Esophagus mucosa (tissue), 1 donor: ENCODE results near the gene SEMA6C. TPM values are rescaled to one million over a fixed set of nuclear protein-coding genes. Genes with fewer than 3 reads are reported as not detected.
A peak's percentile ranks its signal among the peaks of the same experiment; 100 is the strongest.

ENCODE experiments used
- ATAC-seq: fragments of 200-7000 bp; cut with Tn5 transposase; one replicate; pipeline ENCODE4 v1.9.1; 2020
- total RNA-seq: library from RNA; stranded (reverse); gene quantifications from one replicate; pipeline ENCODE4 v1.2.4, GENCODE V29; 2023
- donor health status: DM: yes; HTN: yes; CAD: no.

Gene SEMA6C
- total RNA-seq, 1 donor from 2014 or later: 0.88 TPM

GRCh38 chr1:151124763-151125403 lies 21.5 kb downstream of the SEMA6C start:
- no peak for ATAC-seq

- ATAC-seq: no peak
These were observed 32.6 kb downstream of the SEMA6C start for GRCh38 chr1:151113877-151114276.

- ATAC-seq: no peak
These were observed 38.1 kb downstream of the SEMA6C start for GRCh38 chr1:151108331-151108730.

GRCh38 chr1:151106894-151107293 lies 39.5 kb downstream of the SEMA6C start:
- ATAC-seq: peak; percentile 26

GRCh38 chr1:151104630-151105029 lies 41.8 kb downstream of the SEMA6C start:
- no peak for ATAC-seq

GRCh38 chr1:151098126-151098525 lies 48.3 kb downstream of the SEMA6C start:
- no peak for ATAC-seq

GRCh38 chr1:151097426-151097825 lies 49.0 kb downstream of the SEMA6C start:
- ATAC-seq: peak; percentile 10

GRCh38 chr1:151085953-151086559 lies 60.4 kb downstream of the SEMA6C start:
- ATAC-seq: peak; percentile 42

Other genes with a start within 250 kb of the SEMA6C start
- gene SETDB1, start 220.3 kb downstream of the SEMA6C start, total RNA-seq: 24.3 TPM
- gene CERS2, start 171.8 kb downstream of the SEMA6C start, total RNA-seq: 49.8 TPM
- gene ANXA9, start 164.3 kb downstream of the SEMA6C start, total RNA-seq: 0.40 TPM
- 33.4 TPM for gene MINDY1, start 139.7 kb downstream of the SEMA6C start, total RNA-seq
- gene PRUNE1, start 138.2 kb downstream of the SEMA6C start, total RNA-seq: 14.3 TPM
- 55.8 TPM for gene BNIPL, start 110.0 kb downstream of the SEMA6C start, total RNA-seq
- gene C1orf56, start 98.9 kb downstream of the SEMA6C start, total RNA-seq: 1.3 TPM
- 118 TPM for gene CDC42SE1, start 87.0 kb downstream of the SEMA6C start, total RNA-seq
- gene MLLT11, start 86.2 kb downstream of the SEMA6C start, total RNA-seq: 0.80 TPM
- 10.6 TPM for gene GABPB2, start 75.9 kb downstream of the SEMA6C start, total RNA-seq
- not detected for gene TNFAIP8L2, start 10.0 kb upstream of the SEMA6C start, total RNA-seq
- 5.0 TPM for gene LYSMD1, start 19.3 kb upstream of the SEMA6C start, total RNA-seq
- 30.6 TPM for gene SCNM1, start 19.5 kb upstream of the SEMA6C start, total RNA-seq
- not detected for gene TMOD4, start 29.4 kb upstream of the SEMA6C start, total RNA-seq
- gene VPS72, start 43.6 kb upstream of the SEMA6C start, total RNA-seq: 28.2 TPM
- 28.2 TPM for gene PIP5K1A, start 51.9 kb upstream of the SEMA6C start, total RNA-seq
- gene PSMD4, start 108.1 kb upstream of the SEMA6C start, total RNA-seq: 126 TPM
- 12.6 TPM for gene ZNF687, start 135.7 kb upstream of the SEMA6C start, total RNA-seq
- gene PI4KB, start 180.8 kb upstream of the SEMA6C start, total RNA-seq: 34.7 TPM
- gene RFX5, start 200.6 kb upstream of the SEMA6C start, total RNA-seq: 21.9 TPM
- 14.0 TPM for gene SELENBP1, start 226.1 kb upstream of the SEMA6C start, total RNA-seq